K562 (cell line): ENCODE data around the gene CTCF. TPM values are rescaled to one million over a fixed set of nuclear protein-coding genes. Genes with fewer than 3 reads are reported as not detected.

ENCODE experiments used
- ATAC-seq: fragments of 200-7000 bp; cut with Tn5 transposase; 3 replicates; pipeline ENCODE4 v1.9.1; 2020; ENCODE audit warnings: moderate library complexity
- BruUV-seq: library from RNA; stranded (reverse); fragments of 400-500 nt; replicated peaks from 2 replicates; lab custom pipeline; 2021; lab: Mats Ljungman, UMichigan
- CTCF ChIA-PET: fragments of 300-600 bp; formaldehyde crosslinking; extraction: SDS; loops from one replicate; lab custom pipeline; 2021; ENCODE audit warnings: low intra/inter-chr PET ratio; lab: Yijun Ruan, JAX
- POLR2A ChIA-PET: fragments of 300-600, 350-650 bp; sonication (Branson Sonifier 250); formaldehyde crosslinking; extraction: SDS; loops from one replicate; lab custom pipeline; 2021; ENCODE audit warnings: antibody characterized with exemption, inconsistent platforms; lab: Yijun Ruan, JAX
- DNase-seq, 4 experiments: peaks; one replicate each; pipeline versions ENCODE4 v3.0.0 to v3.0.0-alpha.2; 2011 to 2018; ENCODE audit warnings: low spot score in 3 of 4, mixed read lengths in 3 of 4; ENCODE audit errors: extremely low read depth in 1 of 4
- FAIRE-seq: peaks from 2 replicates; lab custom pipeline; 2011; peaks lifted over from hg19 to GRCh38; lab: Jason Lieb, UNC
- H2AFZ ChIP-seq: 2 replicates; pipeline ENCODE4 v1.6.0; 2011; ENCODE audit warnings: low read depth, low read length, control low read depth, inconsistent platforms
- H3K27ac ChIP-seq: fragments of 200-600 bp; 3 replicates; pipeline ENCODE4 v1.8.0; 2011; ENCODE audit warnings: low read depth, mild to moderate bottlenecking, control low read depth, inconsistent platforms, low read length, moderate library complexity, mixed read lengths; ENCODE audit errors: extremely low read depth
- H3K27me3 ChIP-seq, 2 experiments: fragments of 300-600 bp in 1 of 2; 2 replicates in 1 of 2; 3 replicates in 1 of 2; pipeline versions ENCODE4 v1.6.0 to v1.8.0; 2011; ENCODE audit warnings: inconsistent platforms in 2 of 2, low read length in 2 of 2, mild to moderate bottlenecking in 1 of 2, mixed read lengths in 1 of 2, moderate library complexity in 1 of 2; ENCODE audit not compliant: control insufficient read depth in 2 of 2, insufficient read depth in 2 of 2
- H3K36me3 ChIP-seq: fragments of 300-600 bp; 3 replicates; pipeline ENCODE4 v1.8.0; 2011; ENCODE audit warnings: mild to moderate bottlenecking, low read length, inconsistent platforms; ENCODE audit not compliant: control insufficient read depth, insufficient read depth
- H3K4me1 ChIP-seq, 2 experiments: fragments of 200-600 bp in 1 of 2; replicated peaks in 1 of 2; 2 replicates in 1 of 2; 3 replicates in 1 of 2; pipeline versions ENCODE4 v1.5.1 to v1.8.0; 2011; ENCODE audit warnings: inconsistent platforms in 2 of 2, low read length in 2 of 2, mild to moderate bottlenecking in 1 of 2, mixed read lengths in 1 of 2, moderate library complexity in 1 of 2; ENCODE audit not compliant: control insufficient read depth in 2 of 2, insufficient read depth in 2 of 2
- H3K4me2 ChIP-seq: 2 replicates; pipeline ENCODE4 v1.6.1; 2011; ENCODE audit warnings: low read length, control low read depth, inconsistent platforms, mixed read lengths; ENCODE audit not compliant: insufficient read depth
- H3K4me3 ChIP-seq: fragments of 200-600 bp; sonication (generic), shearing (Covaris generic); 2 replicates; pipeline ENCODE4 v1.5.1; 2016; ENCODE audit warnings: control low read depth, inconsistent platforms
- H3K79me2 ChIP-seq: fragments of 200-600 bp; 3 replicates; pipeline ENCODE4 v1.8.0; 2011; ENCODE audit warnings: low read length, inconsistent platforms; ENCODE audit not compliant: control insufficient read depth, insufficient read depth
- H3K9ac ChIP-seq, 2 experiments: 2 replicates each; pipeline versions ENCODE4 v1.6.0 to v1.6.1; 2011; ENCODE audit warnings: low read depth in 2 of 2, low read length in 2 of 2, control low read depth in 1 of 2, inconsistent platforms in 1 of 2, mild to moderate bottlenecking in 1 of 2, mixed read lengths in 1 of 2; ENCODE audit not compliant: insufficient read depth in 1 of 2
- H3K9me1 ChIP-seq: one replicate; pipeline ENCODE4 v1.6.0; 2011; ENCODE audit warnings: inconsistent platforms, mild to moderate bottlenecking, low read length, moderate library complexity; ENCODE audit not compliant: control insufficient read depth, insufficient read depth
- H3K9me3 ChIP-seq: replicated peaks from 2 replicates; pipeline ENCODE4 v1.5.1; 2011; ENCODE audit warnings: low read depth, low read length, inconsistent platforms; ENCODE audit not compliant: control insufficient read depth, insufficient read depth
- H4K20me1 ChIP-seq: replicated peaks from 2 replicates; pipeline ENCODE4 v1.6.1; 2011; ENCODE audit warnings: low read length, inconsistent platforms, mixed read lengths; ENCODE audit not compliant: control insufficient read depth, insufficient read depth
- AFF4 ChIP-seq: sonication (generic); formaldehyde crosslinking; IDR thresholded peaks from 2 replicates; pipeline ENCODE4 v1.8.0; 2023; ENCODE audit warnings: mild to moderate bottlenecking, missing genetic modification reagents
- CREB1 ChIP-seq, 2 experiments: sonication (generic) in 1 of 2; formaldehyde crosslinking in 1 of 2; IDR thresholded peaks; 2 replicates each; pipeline versions ENCODE4 v1.6.1 to v1.8.0; 2012 to 2022; ENCODE audit warnings: inconsistent platforms in 1 of 2, mild to moderate bottlenecking in 1 of 2, missing genetic modification reagents in 1 of 2, moderate library complexity in 1 of 2
- DLX4 ChIP-seq: fragments of 250-450 bp; sonication (Bioruptor Pico); IDR thresholded peaks from 2 replicates; pipeline ENCODE4 v1.6.1; 2021; ENCODE audit warnings: mild to moderate bottlenecking
- DNMT1 ChIP-seq: fragments of 450-650 bp; IDR thresholded peaks from 2 replicates; pipeline ENCODE4 v1.6.1; 2016; ENCODE audit warnings: antibody characterized with exemption, mild to moderate bottlenecking
- MTA1 ChIP-seq: fragments of 450-650 bp; IDR thresholded peaks from 2 replicates; pipeline ENCODE4 v1.6.1; 2017; ENCODE audit warnings: borderline replicate concordance
- NCOA4 ChIP-seq: fragments of 450-650 bp; IDR thresholded peaks from 2 replicates; pipeline ENCODE4 v1.6.1; 2018; ENCODE audit warnings: mild to moderate bottlenecking; ENCODE audit not compliant: partially characterized antibody
- ZNF124 ChIP-seq: sonication (generic); formaldehyde crosslinking; IDR thresholded peaks from 2 replicates; pipeline ENCODE4 v1.8.1; 2022; ENCODE audit warnings: missing genetic modification reagents
- ZNF551 ChIP-seq: fragments of 250-450 bp; sonication (Bioruptor Pico); IDR thresholded peaks from 2 replicates; pipeline ENCODE4 v1.5.0; 2021; ENCODE audit warnings: mild to moderate bottlenecking, moderate library complexity
- ZNF644 ChIP-seq: fragments of 200-800 bp; sonication (Bioruptor generic); IDR thresholded peaks from 2 replicates; pipeline ENCODE4 v1.6.1; 2016; ENCODE audit warnings: low read depth, missing genetic modification characterization, missing compliant biosample characterization
- ZNF655 ChIP-seq: fragments of 250-450 bp; sonication (Bioruptor Pico); IDR thresholded peaks from 2 replicates; pipeline ENCODE4 v1.5.0; 2021
- WGBS: fragments of 100-300 bp; shearing (Covaris generic); methylation state at CpG from one replicate; pipeline ENCODE4 v1.1.6; 2016; ENCODE audit warnings: low coverage, mixed read lengths; ENCODE audit not compliant: insufficient coverage; ENCODE audit errors: missing lambda C conversion rate; 5-methylcytosine and 5-hydroxymethylcytosine counted together
- in situ Hi-C: fragments of 300-500 bp; cut with MboI; formaldehyde crosslinking; loops from 4 replicates; pipeline ENCODE4 v1.15.0; 2018; ENCODE audit warnings: inconsistent platforms, mixed read lengths
- intact Hi-C: fragments of 100-400 bp; cut with micrococcal nuclease; formaldehyde crosslinking; loops from 2 replicates; pipeline ENCODE4 v1.14.2; 2022
- polyA plus RNA-seq, 8 experiments: library from polyadenylated mRNA; depleted of rRNA in 4 of 8; stranded (reverse) in 5 of 8; unstranded in 3 of 8; fragments of >200 nt; fragmentation: Nextera tagmentation in 2 of 8; fragmentation: Illumina TruSeq in 1 of 8; extraction: Ambion mirVana in 2 of 8; extraction: Trizol in 1 of 8; gene quantifications; 2 replicates each; pipeline versions ENCODE4 v1.2.1 to v1.2.3, GENCODE V29; 2011 to 2014; ENCODE audit warnings: inconsistent platforms in 1 of 8, missing spikeins in 1 of 8
- total RNA-seq, 7 experiments: library from RNA; depleted of rRNA in 6 of 7; stranded (reverse); fragments of >200 nt in 6 of 7; fragmentation: Illumina TruSeq in 2 of 7; extraction: Trizol in 2 of 7; gene quantifications; 2 replicates each; pipeline versions ENCODE4 v1.2.1 to v1.2.3, GENCODE V29; 2011 to 2021; ENCODE audit warnings: low replicate concordance in 1 of 7

The CTCF gene
- total and polyA plus RNA-seq, 9 of the 15 experiments (the other 6 are each of a cell fraction or from before 2014, with no cell fraction given) = 7.8 to 49.2 (median 33.9) TPM

- peaks cover 0 to 21% of the 10 kb centered on the region in 2 experiments; a peak in 2 of 5 replicates for H3K4me1 ChIP-seq
- H3K4me2 ChIP-seq = no peak overlapping the region
- H3K27ac ChIP-seq = no peak overlapping the region
- H3K4me3 ChIP-seq = no peak overlapping the region
- DNase-seq (no peak), FAIRE-seq (no peak), ATAC-seq (no peak)
- ChIA-PET POLR2A (interaction anchor here (1.1 kb wide), 1 partner anchor 9 kb away, joined by 3 read pairs; no protein-coding TSS in a partner anchor), CTCF (no interaction called here)
- intact Hi-C loops (no loop called here), in situ Hi-C loops (no loop called here)
- H4K20me1 ChIP-seq = no peaks in the 10 kb centered on the region
- TF ChIP-seq ZNF124 (CRISPR knock-in tag) (no peak), DNMT1 (no peak), CREB1 (IDR thresholded peaks at IDR 0.05) (no peak), CREB1 (CRISPR knock-in tag; IDR thresholded peaks at IDR 0.05) (no peak), ZNF644 (tag) (no peak), AFF4 (no peak), DLX4 (no peak), NCOA4 (no peak), ZNF551 (CRISPR knock-in tag) (no peak), ZNF655 (CRISPR knock-in tag) (no peak), MTA1 (no peak)
- BruUV-seq = no TSS peak
- no peaks in the 10 kb centered on the region for H3K9me3 ChIP-seq
- H2AFZ ChIP-seq = no peak overlapping the region
- H3K27me3 ChIP-seq = no peaks in the 10 kb centered on the region
- H3K79me2 ChIP-seq = no peaks in the 10 kb centered on the region
- H3K9me1 ChIP-seq = no peaks in the 10 kb centered on the region
- peaks cover 26% of the 10 kb centered on the region; the same call in 1 of the 3 replicates for H3K36me3 ChIP-seq
- H3K9ac ChIP-seq = no peak overlapping the region
- WGBS = 15% methylated on average over 1 of the region's 1 CpG
These were observed 12.4 kb upstream of the CTCF start for GRCh38 chr16:67549936-67550335.
